HG02759 (cell line): ENCODE data around the gene CADPS2.
"Not testable (repeated sequence)": the region's sequence is repeated elsewhere in the genome, so short reads cannot be mapped to it uniquely, and the experiment has no call there.

Source experiments
- ATAC-seq: cut with Tn5 transposase; IDR thresholded peaks from one replicate; pipeline ENCODE4 v1.9.1; 2021; ENCODE audit warnings: mild to moderate bottlenecking, moderate library complexity; ENCODE audit not compliant: unreplicated experiment

CADPS2 gene

GRCh38 chr7:122850528-122850927, 35.7 kb downstream of the CADPS2 start:
- no peak for ATAC-seq

- ATAC-seq, result no peak
Measured at GRCh38 chr7:122849957-122850328, 36.3 kb downstream of the CADPS2 start.

- ATAC-seq, result no peak
Measured at GRCh38 chr7:122849322-122849956, 36.8 kb downstream of the CADPS2 start.

GRCh38 chr7:122847871-122848473, 38.3 kb downstream of the CADPS2 start:
- ATAC-seq, result no peak

GRCh38 chr7:122846591-122846990, 39.7 kb downstream of the CADPS2 start:
- no peak for ATAC-seq

GRCh38 chr7:122845286-122845685, 41.0 kb downstream of the CADPS2 start:
- ATAC-seq, result no peak

- no peak for ATAC-seq
Measured at GRCh38 chr7:122844191-122844988, 41.9 kb downstream of the CADPS2 start.

GRCh38 chr7:122842971-122843370, 43.3 kb downstream of the CADPS2 start:
- ATAC-seq, result no peak

GRCh38 chr7:122836286-122836685, 50.0 kb downstream of the CADPS2 start:
- ATAC-seq, result not testable (repeated sequence)

GRCh38 chr7:122834571-122834942, 51.7 kb downstream of the CADPS2 start:
- ATAC-seq, result not testable (repeated sequence)

- no peak for ATAC-seq
Measured at GRCh38 chr7:122833888-122834570, 52.2 kb downstream of the CADPS2 start.

- no peak for ATAC-seq
Measured at GRCh38 chr7:122831436-122831835, 54.8 kb downstream of the CADPS2 start.

- ATAC-seq, result no peak
Measured at GRCh38 chr7:122829962-122830361, 56.3 kb downstream of the CADPS2 start.

GRCh38 chr7:122827763-122828162, 58.5 kb downstream of the CADPS2 start:
- no peak for ATAC-seq

GRCh38 chr7:122813845-122814244, 72.4 kb downstream of the CADPS2 start:
- no peak for ATAC-seq

- no peak for ATAC-seq
Measured at GRCh38 chr7:122803851-122804250, 82.4 kb downstream of the CADPS2 start.

- ATAC-seq, result peak; percentile 54
Measured at GRCh38 chr7:122803323-122803722, 82.9 kb downstream of the CADPS2 start.

GRCh38 chr7:122802301-122802751, 83.9 kb downstream of the CADPS2 start:
- peak; percentile 66 for ATAC-seq

- no peak for ATAC-seq
Measured at GRCh38 chr7:122791959-122792545, 94.2 kb downstream of the CADPS2 start.

GRCh38 chr7:122790591-122790990, 95.7 kb downstream of the CADPS2 start:
- ATAC-seq, result no peak

- ATAC-seq, result no peak
Measured at GRCh38 chr7:122790132-122790531, 96.1 kb downstream of the CADPS2 start.
